HEK293 (cell line): Measurements from ENCODE around the gene IL12RB1.

Source experiments
- CTCF ChIA-PET: fragments of 350-600 bp; formaldehyde crosslinking; extraction: SDS; loops from one replicate; lab custom pipeline; 2021; ENCODE audit warnings: antibody characterized with exemption; lab: Yijun Ruan, JAX
- POLR2A ChIA-PET: fragments of 300-600 bp; formaldehyde crosslinking; extraction: SDS; loops from one replicate; lab custom pipeline; 2020; ENCODE audit warnings: antibody characterized with exemption, inconsistent platforms; lab: Yijun Ruan, JAX
- H3K27ac ChIP-seq: fragments of 200-500 bp; sonication (Bioruptor generic); 2 replicates; pipeline ENCODE4 v1.5.1; 2014; ENCODE audit warnings: low read depth, low read length, control low read depth, inconsistent platforms; ENCODE audit errors: extremely low read depth
- H3K36me3 ChIP-seq, 2 experiments: fragments of 200-500 bp in 1 of 2; sonication (Bioruptor generic) in 1 of 2; 1 replicate in 1 of 2; 2 replicates in 1 of 2; pipeline ENCODE4 v1.5.1; 2014 to 2017; ENCODE audit warnings: inconsistent platforms in 2 of 2, low read length in 2 of 2; ENCODE audit not compliant: control insufficient read depth in 2 of 2, insufficient read depth in 1 of 2
- H3K4me1 ChIP-seq: fragments of 200-500 bp; sonication (Bioruptor generic); 2 replicates; pipeline ENCODE4 v1.5.1; 2014; ENCODE audit warnings: mild to moderate bottlenecking, low read length, inconsistent platforms; ENCODE audit not compliant: control insufficient read depth, insufficient read depth
- H3K4me3 ChIP-seq: 2 replicates; pipeline ENCODE4 v1.5.1; 2011; ENCODE audit warnings: low read depth, mild to moderate bottlenecking, control low read depth, low read length, moderate library complexity
- H3K9me3 ChIP-seq: fragments of 200-500 bp; sonication (Bioruptor generic); 2 replicates; pipeline ENCODE4 v1.5.1; 2014; ENCODE audit warnings: low read depth, low read length, inconsistent platforms; ENCODE audit not compliant: control insufficient read depth, insufficient read depth
- BCL11A ChIP-seq: fragments of 450-650 bp; formaldehyde crosslinking; IDR thresholded peaks from 2 replicates; pipeline ENCODE4 v1.5.1; 2016; ENCODE audit warnings: low read depth, missing biosample characterization, missing genetic modification characterization
- EGR2 ChIP-seq: fragments of 450-650 bp; formaldehyde crosslinking; IDR thresholded peaks from 2 replicates; pipeline ENCODE4 v1.5.1; 2016; ENCODE audit warnings: low read depth, missing biosample characterization, missing genetic modification characterization
- GLIS1 ChIP-seq: fragments of 450-650 bp; formaldehyde crosslinking; IDR thresholded peaks from 2 replicates; pipeline ENCODE4 v1.5.1; 2016; ENCODE audit warnings: missing biosample characterization, missing genetic modification characterization
- HOXA7 ChIP-seq: sonication (generic); formaldehyde crosslinking; IDR thresholded peaks from 2 replicates; pipeline ENCODE4 v1.8.1; 2022; ENCODE audit warnings: missing genetic modification reagents, borderline replicate concordance
- HOXD13 ChIP-seq: sonication (generic); formaldehyde crosslinking; IDR thresholded peaks from 2 replicates; pipeline ENCODE4 v1.8.0; 2022; ENCODE audit warnings: missing genetic modification reagents, borderline replicate concordance
- KLF10 ChIP-seq: fragments of 450-650 bp; IDR thresholded peaks from 2 replicates; pipeline ENCODE4 v1.5.1; 2018; ENCODE audit warnings: missing biosample characterization, mild to moderate bottlenecking, missing genetic modification characterization
- MZF1 ChIP-seq: fragments of 450-650 bp; formaldehyde crosslinking; IDR thresholded peaks from 2 replicates; pipeline ENCODE4 v1.5.1; 2017; ENCODE audit warnings: missing biosample characterization, missing genetic modification characterization, borderline replicate concordance
- PRDM10 ChIP-seq: fragments of 450-650 bp; formaldehyde crosslinking; IDR thresholded peaks from 2 replicates; pipeline ENCODE4 v1.5.1; 2016; ENCODE audit warnings: missing biosample characterization, missing genetic modification characterization
- SETDB1 ChIP-seq: IDR thresholded peaks from one replicate; pipeline ENCODE4 v1.6.1; 2017; ENCODE audit warnings: mild to moderate bottlenecking, low read length, moderate library complexity, mixed read lengths; ENCODE audit not compliant: insufficient read length
- TCF7L2 ChIP-seq: IDR thresholded peaks from 2 replicates; pipeline ENCODE4 v1.6.1; 2011; ENCODE audit warnings: low read depth, mild to moderate bottlenecking, inconsistent platforms, low read length, moderate library complexity, borderline replicate concordance
- ZBTB1 ChIP-seq: fragments of 450-650 bp; formaldehyde crosslinking; IDR thresholded peaks from 2 replicates; pipeline ENCODE4 v1.5.1; 2016; ENCODE audit warnings: missing biosample characterization, missing genetic modification characterization
- ZFHX2 ChIP-seq: fragments of 450-650 bp; formaldehyde crosslinking; conservative IDR thresholded peaks from 2 replicates; pipeline ENCODE4 v1.5.1; 2016; ENCODE audit warnings: missing biosample characterization, missing genetic modification characterization
- ZNF121 ChIP-seq: fragments of 450-650 bp; formaldehyde crosslinking; IDR thresholded peaks from 2 replicates; pipeline ENCODE4 v1.5.1; 2016; ENCODE audit warnings: missing biosample characterization, missing genetic modification characterization
- ZNF155 ChIP-seq: fragments of 450-650 bp; formaldehyde crosslinking; IDR thresholded peaks from 2 replicates; pipeline ENCODE4 v1.5.1; 2016; ENCODE audit warnings: missing biosample characterization, missing genetic modification characterization
- ZNF398 ChIP-seq: fragments of 450-650 bp; formaldehyde crosslinking; IDR thresholded peaks from 2 replicates; pipeline ENCODE4 v1.5.1; 2017; ENCODE audit warnings: missing biosample characterization, missing genetic modification characterization
- ZNF555 ChIP-seq: fragments of 450-650 bp; formaldehyde crosslinking; conservative IDR thresholded peaks from 2 replicates; pipeline ENCODE4 v1.5.1; 2017; ENCODE audit warnings: missing biosample characterization, mild to moderate bottlenecking, missing genetic modification characterization, inconsistent platforms
- ZNF558 ChIP-seq: fragments of 450-650 bp; formaldehyde crosslinking; IDR thresholded peaks from 2 replicates; pipeline ENCODE4 v1.5.1; 2016; ENCODE audit warnings: missing biosample characterization, missing genetic modification characterization
- ZNF623 ChIP-seq: fragments of 450-650 bp; formaldehyde crosslinking; IDR thresholded peaks from 2 replicates; pipeline ENCODE4 v1.5.1; 2016; ENCODE audit warnings: missing biosample characterization, missing genetic modification characterization
- ZNF626 ChIP-seq: fragments of 450-650 bp; sonication (Bioruptor Pico); formaldehyde crosslinking; IDR thresholded peaks from 2 replicates; pipeline ENCODE4 v1.5.1; 2018; ENCODE audit warnings: missing biosample characterization, missing genetic modification characterization, inconsistent platforms
- ZNF692 ChIP-seq: fragments of 450-650 bp; formaldehyde crosslinking; IDR thresholded peaks from 2 replicates; pipeline ENCODE4 v1.5.1; 2016; ENCODE audit warnings: missing biosample characterization, missing genetic modification characterization
- ZNF792 ChIP-seq: fragments of 450-650 bp; formaldehyde crosslinking; IDR thresholded peaks from 2 replicates; pipeline ENCODE4 v1.5.1; 2016; ENCODE audit warnings: missing biosample characterization, missing genetic modification characterization

Gene IL12RB1

GRCh38 chr19:18046059-18046718 lies 40.5 kb downstream of the IL12RB1 start (continued):
- TF ChIP-seq ZNF398 (tag by site-specific recombination) = peak; percentile 74
- no peak for TF ChIP-seq ZNF121
- peak; percentile 36 for TF ChIP-seq PRDM10 (tag by site-specific recombination)
- no peak for TF ChIP-seq ZBTB1 (tag by site-specific recombination)
- peak; percentile 75 for TF ChIP-seq BCL11A (tag by site-specific recombination)
- no peak for TF ChIP-seq SETDB1
- TF ChIP-seq HOXA7 = no peak
- TF ChIP-seq ZNF692 (tag by site-specific recombination) = no peak
- TF ChIP-seq ZNF558 (tag by site-specific recombination) = 0 out of 2 replicates have a peak, but pooled peaks have one; percentile 32
- TF ChIP-seq TCF7L2 = no peak
- TF ChIP-seq, all 188 proteins: peak for 35

- Histone ChIP-seq H3K36me3 (no peaks in the 10 kb centered on the region), H3K4me3 (no peak overlapping the region), H3K4me1 (no peaks in the 10 kb centered on the region), H3K9me3 (no peaks in the 10 kb centered on the region), H3K27ac (no peak overlapping the region)
- TF ChIP-seq MZF1 (peak; percentile 64; the same call in 1 of the 2 replicates), ZNF792 (0 out of 2 replicates have a peak, but pooled peaks have one; percentile 43), ZNF155 (no peak), ZNF623 (tag by site-specific recombination) (peak; percentile 6; the same call in 1 of the 2 replicates)
- CTCF ChIA-PET = interaction anchor here (0.9 kb wide), 1 partner anchor 38 kb away, joined by 3 read pairs; the partner anchor contains the start of gene ARRDC2
- POLR2A ChIA-PET = interaction anchor here (0.6 kb wide), 2 partner anchors 27 to 230 kb away, joined by 3 to 4 read pairs; no protein-coding TSS in a partner anchor
These were observed 41.3 kb downstream of the IL12RB1 start for GRCh38 chr19:18045307-18046050.

- CTCF ChIA-PET = interaction anchor here (1.1 kb wide), 1 partner anchor 175 kb away, joined by 3 read pairs; no protein-coding TSS in a partner anchor
- TF ChIP-seq ZNF626 (tag by site-specific recombination) = no peak
- no peak for TF ChIP-seq ZNF555 (tag by site-specific recombination)
- TF ChIP-seq KLF10 (tag by site-specific recombination) = no peak
- TF ChIP-seq HOXD13 (CRISPR knock-in tag) = 0 out of 2 replicates have a peak, but pooled peaks have one; percentile 18
- TF ChIP-seq EGR2 (tag by site-specific recombination) = peak; percentile 81
- peak; percentile 95 for TF ChIP-seq GLIS1 (tag by site-specific recombination)
- TF ChIP-seq ZFHX2 (tag by site-specific recombination) = peak; percentile 74
These were observed 41.9 kb downstream of the IL12RB1 start for GRCh38 chr19:18044825-18045304.

More at GRCh38 chr19:18044825-18045304, 41.9 kb downstream of the IL12RB1 start:
- H3K4me3 ChIP-seq = no peak overlapping the region
- H3K36me3 ChIP-seq = no peaks in the 10 kb centered on the region
- no peaks in the 10 kb centered on the region for H3K9me3 ChIP-seq
- POLR2A ChIA-PET = interaction anchor here (0.6 kb wide), 1 partner anchor 229 kb away, joined by 4 read pairs; no protein-coding TSS in a partner anchor
- H3K27ac ChIP-seq = no peak overlapping the region
- no peaks in the 10 kb centered on the region for H3K4me1 ChIP-seq
